GM12875 (cell line): ENCODE data around the gene MIOX.
"Not testable (repeated sequence)": the region's sequence is repeated elsewhere in the genome, so short reads cannot be mapped to it uniquely, and the experiment has no call there.

ENCODE experiments used
- H3K4me3 ChIP-seq: one replicate; pipeline ENCODE4 v1.5.1; 2011; ENCODE audit warnings: low read depth, low read length, control low read depth
- TF ChIP-seq, protein P1 (sequence below): IDR thresholded peaks from 2 replicates; pipeline ENCODE4 v1.5.1; 2011; ENCODE audit warnings: low read depth, mild to moderate bottlenecking, control low read depth, inconsistent platforms, low read length, moderate library complexity, borderline replicate concordance; ENCODE audit not compliant: insufficient read depth

The MIOX gene

DNA sequence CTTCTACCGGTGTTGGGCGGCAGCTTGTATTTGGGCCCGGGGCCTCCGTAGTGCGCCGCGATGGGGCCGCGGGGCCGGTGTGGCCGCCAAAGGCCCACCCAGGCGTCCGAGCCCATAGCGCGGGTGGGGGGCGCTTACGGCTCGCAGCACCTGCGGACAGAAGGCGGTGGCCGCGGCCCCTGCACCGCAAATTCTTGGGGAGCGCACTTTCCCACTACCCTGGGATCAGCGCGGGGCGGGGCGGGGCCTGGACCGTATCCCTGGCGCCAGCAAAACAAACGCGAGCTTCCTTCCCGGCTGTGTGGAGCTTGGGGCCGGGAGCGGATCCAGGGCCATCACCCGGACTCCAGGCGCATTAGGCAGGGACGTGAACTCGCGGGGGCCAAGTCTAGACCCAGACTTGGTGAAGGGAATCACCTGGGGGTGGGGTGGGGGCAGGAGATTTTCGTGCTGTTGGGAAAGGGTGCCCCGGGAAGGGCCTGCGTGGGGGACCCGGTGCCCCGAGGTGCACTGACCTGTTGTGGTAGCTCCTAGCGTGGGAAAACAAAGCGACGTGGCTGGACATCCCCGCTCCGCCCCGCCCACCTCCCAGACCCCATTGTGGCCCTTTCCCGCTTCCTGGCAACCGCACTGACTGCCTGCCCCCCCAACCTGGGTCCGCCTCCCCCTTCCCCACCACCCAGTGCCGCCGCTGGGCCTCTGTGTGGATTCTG, 45.5 kb downstream of the MIOX start:
- H3K4me3 ChIP-seq = peak overlapping the region; percentile 82
- TF ChIP-seq, protein P1, sequence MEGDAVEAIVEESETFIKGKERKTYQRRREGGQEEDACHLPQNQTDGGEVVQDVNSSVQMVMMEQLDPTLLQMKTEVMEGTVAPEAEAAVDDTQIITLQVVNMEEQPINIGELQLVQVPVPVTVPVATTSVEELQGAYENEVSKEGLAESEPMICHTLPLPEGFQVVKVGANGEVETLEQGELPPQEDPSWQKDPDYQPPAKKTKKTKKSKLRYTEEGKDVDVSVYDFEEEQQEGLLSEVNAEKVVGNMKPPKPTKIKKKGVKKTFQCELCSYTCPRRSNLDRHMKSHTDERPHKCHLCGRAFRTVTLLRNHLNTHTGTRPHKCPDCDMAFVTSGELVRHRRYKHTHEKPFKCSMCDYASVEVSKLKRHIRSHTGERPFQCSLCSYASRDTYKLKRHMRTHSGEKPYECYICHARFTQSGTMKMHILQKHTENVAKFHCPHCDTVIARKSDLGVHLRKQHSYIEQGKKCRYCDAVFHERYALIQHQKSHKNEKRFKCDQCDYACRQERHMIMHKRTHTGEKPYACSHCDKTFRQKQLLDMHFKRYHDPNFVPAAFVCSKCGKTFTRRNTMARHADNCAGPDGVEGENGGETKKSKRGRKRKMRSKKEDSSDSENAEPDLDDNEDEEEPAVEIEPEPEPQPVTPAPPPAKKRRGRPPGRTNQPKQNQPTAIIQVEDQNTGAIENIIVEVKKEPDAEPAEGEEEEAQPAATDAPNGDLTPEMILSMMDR = no peak

- TF ChIP-seq, protein P1 = no peak
- H3K4me3 ChIP-seq = no peak overlapping the region
These were observed 46.5 kb downstream of the MIOX start for GRCh38 chr22:50532824-50533796.

GRCh38 chr22:50533856-50534711, 47.4 kb downstream of the MIOX start:
- H3K4me3 ChIP-seq = not testable (repeated sequence)

DNA sequence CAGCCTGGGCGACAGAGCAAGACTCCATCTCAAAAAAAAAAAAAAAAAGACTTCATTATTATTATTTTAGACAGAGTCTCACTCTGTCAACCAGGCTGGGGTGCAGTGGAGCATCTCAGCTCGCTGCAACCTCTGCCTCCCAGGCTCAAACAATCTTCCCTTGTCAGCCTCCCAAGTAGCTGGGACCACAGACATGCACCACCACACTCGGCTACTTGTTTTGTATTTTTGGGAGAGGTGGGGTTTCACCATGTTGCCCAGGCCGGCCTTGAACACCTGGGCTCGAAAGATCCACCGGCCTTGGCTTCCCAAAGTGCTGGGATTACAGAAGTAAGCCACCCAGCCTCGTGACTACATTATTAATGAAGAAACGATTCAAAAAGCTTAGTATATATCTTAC, 48.5 kb downstream of the MIOX start:
- TF ChIP-seq, protein P1 = no peak
- H3K4me3 ChIP-seq = no peak overlapping the region

DNA sequence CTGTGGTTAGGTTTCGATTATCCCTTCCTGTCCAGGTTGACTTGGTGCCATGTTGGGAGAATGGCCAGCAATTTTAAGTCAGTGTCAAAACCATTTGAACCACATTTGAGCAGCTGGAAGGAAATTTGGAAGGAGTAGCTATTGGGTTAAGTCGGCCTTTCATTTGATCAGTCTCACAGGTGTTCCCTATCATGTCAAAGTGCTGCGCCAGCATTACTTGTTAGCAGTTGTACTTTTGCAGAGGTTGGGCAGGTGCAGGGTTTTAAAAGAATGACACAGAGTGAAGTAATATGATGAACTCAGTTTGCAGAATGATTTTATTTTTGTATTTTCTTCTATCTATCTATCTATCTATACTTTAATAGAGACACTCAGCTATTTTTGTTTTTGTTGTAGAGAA, 49.6 kb downstream of the MIOX start:
- TF ChIP-seq, protein P1 = no peak
- H3K4me3 ChIP-seq = no peak overlapping the region

- H3K4me3 ChIP-seq = no peak overlapping the region
- TF ChIP-seq, protein P1 = no peak
These were observed 51.1 kb downstream of the MIOX start for GRCh38 chr22:50537765-50538164.
